Glutamatergic neuron (in vitro differentiated cells): ENCODE results near the gene TNFSF8. TPM values are rescaled to one million over a fixed set of nuclear protein-coding genes. Genes with fewer than 3 reads are reported as not detected.

Experiments
- DNase-seq: peaks from one replicate; pipeline ENCODE4 v3.0.0; 2022
- H3K27ac Mint-ChIP-seq: one replicate; pipeline ENCODE4 v1.8.0; 2020; ENCODE audit warnings: mild to moderate bottlenecking, mixed read lengths, inconsistent platforms; ENCODE audit not compliant: unreplicated experiment
- H3K27me3 Mint-ChIP-seq: one replicate; pipeline ENCODE4 v1.8.0; 2020; ENCODE audit warnings: mild to moderate bottlenecking, moderate library complexity, mixed read lengths, inconsistent platforms; ENCODE audit not compliant: unreplicated experiment
- H3K36me3 Mint-ChIP-seq: one replicate; pipeline ENCODE4 v1.8.0; 2020; ENCODE audit warnings: mild to moderate bottlenecking, mixed read lengths, inconsistent platforms; ENCODE audit not compliant: unreplicated experiment
- H3K4me1 Mint-ChIP-seq: one replicate; pipeline ENCODE4 v1.8.0; 2020; ENCODE audit warnings: mild to moderate bottlenecking, low read depth, mixed read lengths, inconsistent platforms; ENCODE audit not compliant: unreplicated experiment
- H3K4me3 Mint-ChIP-seq: one replicate; pipeline ENCODE4 v1.8.0; 2020; ENCODE audit warnings: mild to moderate bottlenecking, mixed read lengths, inconsistent platforms; ENCODE audit not compliant: unreplicated experiment
- H3K9me3 Mint-ChIP-seq: one replicate; pipeline ENCODE4 v1.8.0; 2020; ENCODE audit warnings: mild to moderate bottlenecking, moderate library complexity, mixed read lengths, inconsistent platforms; ENCODE audit not compliant: unreplicated experiment
- CTCF ChIP-seq: fragments of 200-600 bp; sonication (generic); IDR thresholded peaks from one replicate; pipeline ENCODE4 v1.5.0; 2021; ENCODE audit not compliant: partially characterized antibody, unreplicated experiment
- total RNA-seq: library from RNA; stranded (reverse); fragmentation: NEBNext Ultra II Directional; extraction: Animal tissue kit (Norgen Biotek cat#: 25700); gene quantifications from one replicate; pipeline ENCODE4 v1.2.1, GENCODE V29; 2021; ENCODE audit not compliant: unreplicated experiment

Gene TNFSF8
- total RNA-seq, 1 donor from 2014 or later: not detected

- Mint-ChIP-seq H3K4me1 (peaks cover 4% of the 10 kb centered on the region), H3K27me3 (peaks cover 1% of the 10 kb centered on the region), H3K27ac (no peak overlapping the region), H3K36me3 (no peaks in the 10 kb centered on the region), H3K4me3 (no peak overlapping the region), H3K9me3 (no peaks in the 10 kb centered on the region)
- TF ChIP-seq CTCF: no peak
- no peak for DNase-seq
Observed at GRCh38 chr9:114905170-114905940, 25.0 kb downstream of the TNFSF8 start.

- Mint-ChIP-seq H3K27me3 (peaks cover 1% of the 10 kb centered on the region), H3K4me3 (no peak overlapping the region), H3K27ac (no peak overlapping the region), H3K9me3 (no peaks in the 10 kb centered on the region), H3K4me1 (peaks cover 2% of the 10 kb centered on the region), H3K36me3 (no peaks in the 10 kb centered on the region)
- no peak for TF ChIP-seq CTCF
- DNase-seq: no peak
Observed at GRCh38 chr9:114902786-114903524, 27.4 kb downstream of the TNFSF8 start.

- Mint-ChIP-seq H3K9me3 (no peaks in the 10 kb centered on the region), H3K27ac (no peak overlapping the region), H3K4me1 (no peaks in the 10 kb centered on the region), H3K4me3 (no peak overlapping the region), H3K27me3 (no peaks in the 10 kb centered on the region), H3K36me3 (no peaks in the 10 kb centered on the region)
- no peak for TF ChIP-seq CTCF
- no peak for DNase-seq
Observed at GRCh38 chr9:114900942-114901802, 29.2 kb downstream of the TNFSF8 start.

GRCh38 chr9:114899995-114900394, 30.4 kb downstream of the TNFSF8 start:
- no peak for TF ChIP-seq CTCF
- no peak overlapping the region for H3K4me3 Mint-ChIP-seq
- no peaks in the 10 kb centered on the region for H3K27me3 Mint-ChIP-seq
- no peaks in the 10 kb centered on the region for H3K9me3 Mint-ChIP-seq
- H3K27ac Mint-ChIP-seq: no peak overlapping the region
- no peaks in the 10 kb centered on the region for H3K4me1 Mint-ChIP-seq
- no peak for DNase-seq
- H3K36me3 Mint-ChIP-seq: no peaks in the 10 kb centered on the region
